Uterus (tissue), 2 donors: ENCODE data around the gene TMEM88.

Source experiments
- POLR2A ChIP-seq, 2 donors: fragments of 450-650 bp; IDR thresholded peaks; one replicate each; pipeline ENCODE4 v1.6.1; 2016; ENCODE audit warnings: antibody characterized with exemption in 2 of 2, mild to moderate bottlenecking in 1 of 2, moderate library complexity in 1 of 2
- TF ChIP-seq, protein P1 (sequence below), 4 experiments: fragments of 200-600 bp in 2 of 4; fragments of 450-650 bp in 2 of 4; sonication (generic) in 2 of 4; IDR thresholded peaks; one replicate each; pipeline ENCODE4 v1.5.1; 2016 to 2019; ENCODE audit warnings: antibody characterized with exemption in 4 of 4, mild to moderate bottlenecking in 2 of 4, moderate library complexity in 1 of 4

DNA sequence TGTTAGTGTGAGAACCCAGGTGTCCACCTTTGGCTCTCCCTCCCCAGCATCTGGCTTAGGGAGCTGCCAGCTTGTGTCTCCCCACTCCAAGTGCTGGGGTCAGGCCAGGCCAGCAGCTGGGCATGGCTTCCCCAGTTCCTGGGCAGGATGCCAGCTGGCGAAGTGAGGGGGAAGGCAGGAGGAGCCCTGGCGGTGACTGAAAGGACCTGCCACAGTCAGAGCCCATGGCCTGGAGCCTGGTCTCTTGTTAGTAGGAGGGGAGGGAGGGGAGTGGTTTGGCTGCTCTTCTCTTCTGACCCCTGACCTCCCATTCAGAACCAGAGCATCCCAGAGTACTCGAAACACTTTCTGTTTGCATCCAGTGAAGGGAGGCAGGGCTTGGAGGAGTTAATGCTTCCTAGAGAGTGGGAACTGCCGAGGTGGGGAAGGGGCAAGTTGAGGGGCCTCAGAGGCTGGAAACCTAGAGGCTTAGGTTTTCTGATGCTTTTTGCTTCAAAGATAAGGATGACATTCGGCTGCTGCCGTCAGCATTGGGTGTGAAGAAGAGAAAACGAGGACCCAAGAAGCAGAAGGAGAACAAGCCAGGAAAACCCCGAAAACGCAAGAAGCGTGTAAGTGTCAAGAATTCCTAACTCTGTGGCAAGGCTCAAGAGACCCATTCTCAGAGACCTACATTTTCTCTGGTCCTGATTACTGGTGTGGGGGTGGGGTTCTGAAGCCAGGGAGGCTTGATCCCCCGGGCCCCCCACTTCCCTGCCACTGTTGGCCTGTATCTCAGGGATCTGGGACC is 34.5 kb downstream of the TMEM88 start:
- TF ChIP-seq POLR2A (IDR thresholded peaks at IDR 0.05), result peak in 1 of 2 donors; percentile 31
- TF ChIP-seq, protein P1, sequence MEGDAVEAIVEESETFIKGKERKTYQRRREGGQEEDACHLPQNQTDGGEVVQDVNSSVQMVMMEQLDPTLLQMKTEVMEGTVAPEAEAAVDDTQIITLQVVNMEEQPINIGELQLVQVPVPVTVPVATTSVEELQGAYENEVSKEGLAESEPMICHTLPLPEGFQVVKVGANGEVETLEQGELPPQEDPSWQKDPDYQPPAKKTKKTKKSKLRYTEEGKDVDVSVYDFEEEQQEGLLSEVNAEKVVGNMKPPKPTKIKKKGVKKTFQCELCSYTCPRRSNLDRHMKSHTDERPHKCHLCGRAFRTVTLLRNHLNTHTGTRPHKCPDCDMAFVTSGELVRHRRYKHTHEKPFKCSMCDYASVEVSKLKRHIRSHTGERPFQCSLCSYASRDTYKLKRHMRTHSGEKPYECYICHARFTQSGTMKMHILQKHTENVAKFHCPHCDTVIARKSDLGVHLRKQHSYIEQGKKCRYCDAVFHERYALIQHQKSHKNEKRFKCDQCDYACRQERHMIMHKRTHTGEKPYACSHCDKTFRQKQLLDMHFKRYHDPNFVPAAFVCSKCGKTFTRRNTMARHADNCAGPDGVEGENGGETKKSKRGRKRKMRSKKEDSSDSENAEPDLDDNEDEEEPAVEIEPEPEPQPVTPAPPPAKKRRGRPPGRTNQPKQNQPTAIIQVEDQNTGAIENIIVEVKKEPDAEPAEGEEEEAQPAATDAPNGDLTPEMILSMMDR (IDR thresholded peaks at IDR 0.05), result peak; percentile 21 to 75 (median 44)
